Gastroesophageal sphincter (tissue), 4 donors: Measurements from ENCODE around the gene PDXP. TPM values are rescaled to one million over a fixed set of nuclear protein-coding genes. Genes with fewer than 3 reads are reported as not detected.
A peak's percentile ranks its signal among the peaks of the same experiment; 100 is the strongest.

Experiments used
- ATAC-seq: fragments of 150-250 bp; one replicate; pipeline ENCODE4 v1.9.1; 2016; ENCODE audit warnings: mild to moderate bottlenecking, moderate library complexity
- H3K27ac ChIP-seq, 4 donors: fragments of 200-600 bp; sonication (generic) in 3 of 4; 1 replicate in 3 of 4; 2 replicates in 1 of 4; pipeline ENCODE4 v1.5.1; 2016 to 2019
- H3K27me3 ChIP-seq: fragments of 200-600 bp; sonication (generic); one replicate; pipeline ENCODE4 v1.5.1; 2019
- H3K36me3 ChIP-seq, 2 donors: fragments of 200-600 bp; sonication (generic); one replicate each; pipeline ENCODE4 v1.5.1; 2019; ENCODE audit warnings: control low read depth in 1 of 2
- H3K4me1 ChIP-seq, 3 donors: fragments of 200-600 bp; sonication (generic); 1 replicate in 2 of 3; 2 replicates in 1 of 3; pipeline ENCODE4 v1.5.1; 2016 to 2019; ENCODE audit warnings: control low read depth in 2 of 3
- H3K4me3 ChIP-seq, 2 donors: fragments of 200-600 bp; sonication (generic); one replicate each; pipeline ENCODE4 v1.5.1; 2019; ENCODE audit warnings: mild to moderate bottlenecking in 1 of 2, moderate library complexity in 1 of 2
- H3K9me3 ChIP-seq, 3 donors: fragments of 200-600 bp; sonication (generic); one replicate each; pipeline ENCODE4 v1.5.1; 2017 to 2019; ENCODE audit warnings: control low read depth in 2 of 3
- CTCF ChIP-seq, 4 experiments: fragments of 200-600 bp in 2 of 4; fragments of 450-650 bp in 2 of 4; sonication (generic) in 1 of 4; IDR thresholded peaks; one replicate each; pipeline ENCODE4 v1.5.1; 2017 to 2019; ENCODE audit warnings: antibody characterized with exemption in 4 of 4, mild to moderate bottlenecking in 2 of 4, moderate library complexity in 2 of 4
- EP300 ChIP-seq: sonication (generic); formaldehyde crosslinking; IDR thresholded peaks from one replicate; pipeline ENCODE4 v1.6.1; 2017; ENCODE audit warnings: antibody characterized with exemption, mild to moderate bottlenecking
- POLR2A ChIP-seq, 2 donors: fragments of 450-650 bp; IDR thresholded peaks; one replicate each; pipeline ENCODE4 v1.6.1; 2017; ENCODE audit warnings: antibody characterized with exemption in 2 of 2, mild to moderate bottlenecking in 2 of 2, moderate library complexity in 1 of 2
- POLR2AphosphoS5 ChIP-seq: sonication (generic); formaldehyde crosslinking; IDR thresholded peaks from one replicate; pipeline ENCODE4 v1.6.1; 2017; ENCODE audit warnings: antibody characterized with exemption
- WGBS, 2 donors: methylation state at CpG; one replicate each; pipeline ENCODE4 v1.1.5; 2018; ENCODE audit warnings: low coverage in 1 of 2; 5-methylcytosine and 5-hydroxymethylcytosine counted together
- total RNA-seq, 4 donors: library from RNA; depleted of rRNA; stranded (reverse); fragments of >200 nt; gene quantifications; one replicate each; pipeline ENCODE4 v1.1.0, GENCODE V29; 2016

PDXP gene
- total RNA-seq, 4 donors from 2014 or later, result 9.2 to 19.3 (median 17.2) TPM

- Histone ChIP-seq H3K9me3 (no peaks in the 10 kb centered on the region), H3K4me3 (peak overlapping the region; percentile 42 to 57), H3K4me1 (peaks cover 3 to 95% (median 29%) of the 10 kb centered on the region in 3 donors), H3K27ac (peak overlapping the region in 3 of 4 donors; percentile 93 to 98 (median 94)), H3K36me3 (peaks cover 0 to 25% of the 10 kb centered on the region in 2 donors), H3K27me3 (no peaks in the 10 kb centered on the region)
- WGBS, 2 donors, result 10 to 18% methylated on average over 5 to 9 of the region's 15 CpGs
- ATAC-seq, result no peak
- TF ChIP-seq CTCF (IDR thresholded peaks at IDR 0.05), result no peak
- no peak for TF ChIP-seq EP300
- no peak for TF ChIP-seq POLR2AphosphoS5
- TF ChIP-seq POLR2A (IDR thresholded peaks at IDR 0.05), result no peak
Observed at GRCh38 chr22:37677493-37677974, 19.0 kb downstream of the PDXP start.

- peaks cover 0 to 25% of the 10 kb centered on the region in 2 donors for H3K36me3 ChIP-seq
- peak overlapping the region in 1 of 2 donors; percentile 14 for H3K4me3 ChIP-seq
- TF ChIP-seq CTCF (IDR thresholded peaks at IDR 0.05) (no peak), POLR2A (IDR thresholded peaks at IDR 0.05) (no peak), EP300 (no peak), POLR2AphosphoS5 (no peak)
- 7 to 41% methylated on average over 5 of the region's 18 CpGs for WGBS, 2 donors
- no peaks in the 10 kb centered on the region for H3K9me3 ChIP-seq
- peaks cover 3 to 86% (median 29%) of the 10 kb centered on the region in 3 donors for H3K4me1 ChIP-seq
- no peaks in the 10 kb centered on the region for H3K27me3 ChIP-seq
- ATAC-seq, result no peak
- H3K27ac ChIP-seq, result peak overlapping the region in 3 of 4 donors; percentile 93 to 98 (median 94)
Observed at GRCh38 chr22:37678372-37678771, 19.8 kb downstream of the PDXP start.

- Histone ChIP-seq H3K27ac (peak overlapping the region in 3 of 4 donors; percentile 20 to 94 (median 93)), H3K36me3 (peaks cover 0 to 25% of the 10 kb centered on the region in 2 donors), H3K4me3 (no peak overlapping the region), H3K9me3 (no peaks in the 10 kb centered on the region), H3K4me1 (peaks cover 0 to 73% (median 18%) of the 10 kb centered on the region in 3 donors), H3K27me3 (no peaks in the 10 kb centered on the region)
- no peak for TF ChIP-seq POLR2A (IDR thresholded peaks at IDR 0.05)
- peak; percentile 3 for TF ChIP-seq POLR2AphosphoS5
- WGBS, 2 donors, result 42 to 60% methylated on average over 1 to 4 of the region's 8 CpGs
- no peak for ATAC-seq
Observed at GRCh38 chr22:37679670-37680069, 21.1 kb downstream of the PDXP start.

- no peak for ATAC-seq
- TF ChIP-seq EP300, result no peak
- TF ChIP-seq CTCF (IDR thresholded peaks at IDR 0.05), result no peak
- no peak for TF ChIP-seq POLR2AphosphoS5
- TF ChIP-seq POLR2A (IDR thresholded peaks at IDR 0.05), result no peak
- Histone ChIP-seq H3K4me1 (peaks cover 0 to 67% (median 13%) of the 10 kb centered on the region in 3 donors), H3K4me3 (no peak overlapping the region), H3K27me3 (no peaks in the 10 kb centered on the region), H3K36me3 (peaks cover 0 to 25% of the 10 kb centered on the region in 2 donors), H3K9me3 (no peaks in the 10 kb centered on the region), H3K27ac (peak overlapping the region in 3 of 4 donors; percentile 20 to 93 (median 35))
- 26 to 33% methylated on average over 3 to 4 of the region's 7 CpGs for WGBS, 2 donors
Observed at GRCh38 chr22:37680191-37680851, 21.8 kb downstream of the PDXP start.

- Histone ChIP-seq H3K36me3 (peaks cover 0 to 25% of the 10 kb centered on the region in 2 donors), H3K27ac (peak overlapping the region in 2 of 4 donors; percentile 35 to 45), H3K9me3 (no peaks in the 10 kb centered on the region), H3K4me3 (no peak overlapping the region), H3K4me1 (peaks cover 0 to 64% (median 13%) of the 10 kb centered on the region in 3 donors), H3K27me3 (no peaks in the 10 kb centered on the region)
- WGBS, 2 donors, result no CpG with 5 or more reads among the region's 2 CpGs
- TF ChIP-seq POLR2A (IDR thresholded peaks at IDR 0.05) (no peak), CTCF (IDR thresholded peaks at IDR 0.05) (no peak), POLR2AphosphoS5 (no peak)
- no peak for ATAC-seq
Observed at GRCh38 chr22:37681001-37681424, 22.5 kb downstream of the PDXP start.
